BLaER1 treated with 17β-estradiol and CSF1 and Interleukin-3, amounts not matched to agents 10 nM and 100 nM (cell line): Measurements from ENCODE around the gene ZNFX1.

ENCODE experiments used
- H3K27ac ChIP-seq, 11 experiments: shearing (Covaris generic); formaldehyde crosslinking; 2 replicates each; pipeline ENCODE4 v1.8.1; 2022
- H3K27me3 ChIP-seq, 11 experiments: shearing (Covaris generic); formaldehyde crosslinking; 2 replicates each; pipeline ENCODE4 v1.8.1; 2022
- H3K36me3 ChIP-seq, 11 experiments: shearing (Covaris generic); formaldehyde crosslinking; 2 replicates each; pipeline ENCODE4 v1.8.1; 2022
- H3K4me1 ChIP-seq, 10 experiments: shearing (Covaris generic); formaldehyde crosslinking; 2 replicates each; pipeline ENCODE4 v1.8.1; 2022
- H3K4me2 ChIP-seq, 11 experiments: shearing (Covaris generic); formaldehyde crosslinking; 2 replicates each; pipeline ENCODE4 v1.8.1; 2022
- H3K4me3 ChIP-seq, 10 experiments: shearing (Covaris generic); formaldehyde crosslinking; 2 replicates each; pipeline ENCODE4 v1.8.1; 2022
- H3K9ac ChIP-seq, 11 experiments: shearing (Covaris generic); formaldehyde crosslinking; 2 replicates each; pipeline ENCODE4 v1.8.1; 2022
- H3K9me3 ChIP-seq, 11 experiments: shearing (Covaris generic); formaldehyde crosslinking; replicated peaks in 1 of 11; 2 replicates each; pipeline ENCODE4 v1.8.1; 2022
- H4K20me1 ChIP-seq, 11 experiments: shearing (Covaris generic); formaldehyde crosslinking; 2 replicates each; pipeline ENCODE4 v1.8.1; 2022
- Cebpa-rat ChIP-seq, 11 experiments: shearing (Covaris generic); IDR thresholded peaks; 2 replicates each; pipeline ENCODE4 v1.8.1; 2022

Gene ZNFX1

DNA sequence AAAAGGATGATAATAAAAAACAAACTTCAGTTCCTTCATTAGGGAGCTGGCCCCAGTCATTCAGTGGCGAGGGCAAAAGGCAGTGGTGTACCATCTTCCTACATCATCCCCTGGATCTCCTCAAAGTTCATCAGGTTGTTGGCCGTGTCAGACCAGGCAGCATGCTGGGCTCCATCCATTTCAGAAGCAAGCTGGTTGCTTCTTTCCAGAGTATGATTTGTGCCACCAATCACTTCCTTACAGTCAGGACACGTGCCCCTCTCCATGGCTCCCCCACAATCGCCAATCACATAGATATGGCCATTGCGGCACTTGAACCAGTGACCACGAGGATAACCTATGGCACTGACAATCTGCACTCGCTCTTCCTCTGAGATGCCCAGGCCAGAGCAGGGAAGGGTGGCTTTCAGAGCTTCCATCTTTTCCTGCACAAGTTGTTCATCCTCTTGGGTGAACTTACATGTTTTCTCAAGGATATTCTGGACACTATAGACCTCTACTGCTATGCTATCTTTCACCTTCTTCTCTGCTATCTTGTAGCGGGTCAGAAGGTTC, 30.6 kb downstream of the ZNFX1 start:
- Histone ChIP-seq H3K9ac (peak overlapping the region in 8 of 11 experiments; percentile 6 to 26 (median 22); a peak in 8 of 22 replicates), H3K4me2 (peak overlapping the region; percentile 22 to 77 (median 61); a peak in 18 of 22 replicates), H3K4me3 (no peak overlapping the region), H4K20me1 (peaks cover 43 to 93% (median 75%) of the 10 kb centered on the region in 11 experiments; a peak in 21 of 22 replicates), H3K4me1 (peaks cover 15 to 24% (median 20%) of the 10 kb centered on the region in 10 experiments), H3K27me3 (no peaks in the 10 kb centered on the region), H3K9me3 (no peaks in the 10 kb centered on the region), H3K36me3 (peaks cover 98 to 100% (median 100%) of the 10 kb centered on the region in 11 experiments), H3K27ac (peak overlapping the region in 8 of 11 experiments; percentile 5 to 48 (median 30); a peak in 13 of 22 replicates)
- no peak for TF ChIP-seq Cebpa-rat (IDR thresholded peaks at IDR 0.05)

DNA sequence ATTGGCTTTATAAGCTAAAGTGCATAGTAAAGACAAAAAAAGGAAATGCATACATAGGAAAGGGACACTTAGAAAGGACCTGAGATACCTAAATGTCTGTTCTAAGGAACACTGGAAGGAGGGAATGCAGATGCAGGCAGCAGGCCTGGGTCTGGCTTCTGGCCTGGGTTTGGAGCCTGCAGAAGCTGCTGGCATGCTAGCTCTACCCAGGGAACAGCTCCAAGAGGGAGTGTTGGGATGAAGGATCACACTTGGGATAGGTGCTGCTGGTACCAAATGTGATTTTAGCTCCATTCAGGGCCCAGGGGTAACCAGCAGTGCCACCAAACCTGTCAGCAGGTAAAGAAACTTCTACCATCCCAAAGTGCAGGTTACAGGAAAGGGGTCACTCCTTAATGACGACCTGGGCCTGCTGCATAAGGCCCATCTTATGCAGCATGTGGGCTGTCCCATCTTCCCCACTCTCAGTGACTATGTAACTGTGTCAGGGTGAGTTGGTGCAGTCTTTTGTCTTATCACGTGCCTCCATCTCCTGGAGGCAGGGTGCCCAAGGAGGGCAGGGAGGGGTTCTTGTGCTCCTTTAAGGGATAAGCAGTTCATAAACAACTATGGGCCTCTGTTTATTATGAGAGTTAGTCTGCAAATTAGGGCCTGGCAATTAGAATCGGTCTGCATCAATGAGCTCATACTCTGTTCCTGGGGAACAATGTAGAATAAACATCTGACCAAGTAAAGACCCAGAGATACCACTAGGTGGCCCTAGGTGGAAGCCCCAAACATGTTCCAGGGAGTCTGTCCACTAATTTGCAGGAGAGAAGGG, 31.7 kb downstream of the ZNFX1 start:
- Histone ChIP-seq H3K27ac (no peak overlapping the region), H3K4me1 (peaks cover 15 to 24% (median 20%) of the 10 kb centered on the region in 10 experiments), H3K4me3 (no peak overlapping the region), H3K4me2 (no peak overlapping the region), H3K36me3 (peaks cover 98 to 100% (median 100%) of the 10 kb centered on the region in 11 experiments), H4K20me1 (peaks cover 43 to 95% (median 72%) of the 10 kb centered on the region in 11 experiments; a peak in 21 of 22 replicates), H3K27me3 (no peaks in the 10 kb centered on the region), H3K9ac (no peak overlapping the region), H3K9me3 (no peaks in the 10 kb centered on the region)
- TF ChIP-seq Cebpa-rat (IDR thresholded peaks at IDR 0.05): no peak

DNA sequence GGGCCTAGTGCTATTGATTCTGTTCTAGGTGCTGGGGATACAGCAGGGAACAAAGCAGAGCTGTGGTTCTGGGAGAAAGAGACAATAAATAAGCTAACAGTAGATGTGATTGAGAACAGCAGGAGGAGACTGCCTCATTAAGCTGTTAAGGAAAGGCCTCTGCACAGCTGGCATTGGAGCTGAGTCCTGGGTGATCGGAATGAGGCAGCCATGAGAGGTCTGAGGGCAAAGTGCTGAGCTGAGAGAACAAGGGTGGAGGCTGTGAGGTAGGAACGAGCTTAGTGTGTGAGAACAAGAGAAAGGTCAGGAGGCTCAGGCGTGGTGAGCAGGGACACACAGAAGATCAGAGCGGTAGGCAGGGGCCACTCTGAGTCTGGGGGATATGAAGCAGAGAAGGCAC, 40.3 kb downstream of the ZNFX1 start:
- Histone ChIP-seq H3K9ac (no peak overlapping the region), H3K27ac (no peak overlapping the region), H3K4me3 (no peak overlapping the region), H3K9me3 (no peaks in the 10 kb centered on the region), H3K27me3 (no peaks in the 10 kb centered on the region), H4K20me1 (peaks cover 0 to 68% (median 22%) of the 10 kb centered on the region in 11 experiments; a peak in 11 of 22 replicates), H3K36me3 (peaks cover 96 to 100% (median 99%) of the 10 kb centered on the region in 11 experiments), H3K4me2 (no peak overlapping the region), H3K4me1 (no peaks in the 10 kb centered on the region)
- TF ChIP-seq Cebpa-rat (IDR thresholded peaks at IDR 0.05): no peak

DNA sequence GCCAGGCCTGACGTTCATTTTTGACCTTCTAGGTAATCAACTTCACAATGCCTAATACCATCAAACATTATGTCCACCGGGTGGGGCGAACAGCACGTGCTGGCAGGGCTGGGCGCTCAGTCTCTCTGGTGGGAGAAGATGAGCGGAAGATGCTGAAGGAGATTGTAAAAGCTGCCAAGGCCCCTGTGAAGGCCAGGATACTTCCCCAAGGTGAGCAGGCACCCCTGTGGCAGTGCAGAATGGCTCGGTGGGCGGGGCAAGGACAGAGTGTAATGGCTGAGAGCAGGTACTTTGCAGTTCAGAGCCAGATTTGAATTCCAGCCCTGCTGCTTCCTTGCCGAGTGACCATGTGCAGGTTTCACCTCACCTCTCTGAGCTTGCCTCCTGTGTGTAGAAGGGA, 41.6 kb downstream of the ZNFX1 start:
- H3K27me3 ChIP-seq: no peaks in the 10 kb centered on the region
- 0 out of 22 replicates have a peak overlapping the region, but pooled peaks of 1 of the 11 experiments have one; percentile 16 for H3K9ac ChIP-seq
- peaks cover 3 to 9% (median 7%) of the 10 kb centered on the region in 10 experiments for H3K4me1 ChIP-seq
- H3K4me3 ChIP-seq: no peak overlapping the region
- H3K4me2 ChIP-seq: no peak overlapping the region
- no peaks in the 10 kb centered on the region for H3K9me3 ChIP-seq
- peaks cover 0 to 56% (median 15%) of the 10 kb centered on the region in 11 experiments; a peak in 11 of 22 replicates for H4K20me1 ChIP-seq
- no peak overlapping the region for H3K27ac ChIP-seq
- no peak for TF ChIP-seq Cebpa-rat (IDR thresholded peaks at IDR 0.05)
- H3K36me3 ChIP-seq: peaks cover 93 to 100% (median 97%) of the 10 kb centered on the region in 11 experiments

DNA sequence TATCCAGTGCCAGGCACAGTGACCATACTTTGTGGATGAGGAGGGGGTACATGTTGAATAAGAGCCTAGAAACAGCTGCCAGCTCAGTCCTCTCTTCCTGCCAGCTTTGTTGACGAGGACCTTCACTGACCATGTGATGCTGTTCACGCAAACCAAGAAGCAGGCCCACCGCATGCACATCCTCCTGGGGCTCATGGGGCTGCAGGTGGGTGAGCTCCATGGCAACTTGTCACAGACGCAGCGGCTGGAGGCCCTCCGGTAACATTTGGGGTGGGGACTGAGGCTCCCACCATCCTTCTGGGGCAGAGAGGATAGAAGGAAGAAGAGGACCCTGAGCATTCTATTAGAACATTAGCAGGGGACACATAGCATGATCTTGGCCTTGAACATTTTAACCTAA, 43.0 kb downstream of the ZNFX1 start:
- H3K9ac ChIP-seq: no peak overlapping the region
- H3K9me3 ChIP-seq: no peaks in the 10 kb centered on the region
- TF ChIP-seq Cebpa-rat (IDR thresholded peaks at IDR 0.05): no peak
- H3K36me3 ChIP-seq: peaks cover 83 to 98% (median 92%) of the 10 kb centered on the region in 11 experiments
- no peak overlapping the region for H3K27ac ChIP-seq
- H3K4me3 ChIP-seq: no peak overlapping the region
- peaks cover 18 to 24% (median 22%) of the 10 kb centered on the region in 10 experiments for H3K4me1 ChIP-seq
- no peaks in the 10 kb centered on the region for H3K27me3 ChIP-seq
- H4K20me1 ChIP-seq: peaks cover 0 to 58% (median 15%) of the 10 kb centered on the region in 11 experiments; a peak in 10 of 22 replicates
- H3K4me2 ChIP-seq: no peak overlapping the region

DNA sequence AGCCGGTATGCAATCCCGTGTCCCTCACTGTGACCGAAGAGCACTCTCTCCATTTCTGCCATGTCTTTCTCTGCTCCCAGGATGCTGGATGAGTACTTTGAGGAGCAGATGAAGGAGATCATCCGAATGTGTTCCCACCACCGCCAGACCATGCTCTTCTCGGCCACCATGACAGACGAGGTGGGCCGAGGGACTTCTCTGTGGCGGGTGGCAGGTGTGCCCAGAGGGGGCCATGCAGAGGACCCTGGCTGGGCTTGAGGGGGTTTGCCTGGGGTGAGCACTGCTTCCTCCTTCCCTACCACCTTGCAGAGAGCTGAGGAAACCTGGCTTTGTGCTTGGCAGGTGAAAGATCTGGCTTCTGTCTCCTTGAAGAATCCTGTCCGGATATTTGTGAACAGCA, 44.6 kb downstream of the ZNFX1 start:
- peaks cover 81 to 98% (median 92%) of the 10 kb centered on the region in 11 experiments for H3K36me3 ChIP-seq
- no peak for TF ChIP-seq Cebpa-rat (IDR thresholded peaks at IDR 0.05)
- no peak overlapping the region for H3K4me3 ChIP-seq
- no peak overlapping the region for H3K4me2 ChIP-seq
- peaks cover 0 to 52% (median 15%) of the 10 kb centered on the region in 11 experiments; a peak in 8 of 22 replicates for H4K20me1 ChIP-seq
- H3K9me3 ChIP-seq: no peaks in the 10 kb centered on the region
- no peaks in the 10 kb centered on the region for H3K27me3 ChIP-seq
- peaks cover 21 to 36% (median 31%) of the 10 kb centered on the region in 10 experiments for H3K4me1 ChIP-seq
- H3K27ac ChIP-seq: no peak overlapping the region
- H3K9ac ChIP-seq: no peak overlapping the region

DNA sequence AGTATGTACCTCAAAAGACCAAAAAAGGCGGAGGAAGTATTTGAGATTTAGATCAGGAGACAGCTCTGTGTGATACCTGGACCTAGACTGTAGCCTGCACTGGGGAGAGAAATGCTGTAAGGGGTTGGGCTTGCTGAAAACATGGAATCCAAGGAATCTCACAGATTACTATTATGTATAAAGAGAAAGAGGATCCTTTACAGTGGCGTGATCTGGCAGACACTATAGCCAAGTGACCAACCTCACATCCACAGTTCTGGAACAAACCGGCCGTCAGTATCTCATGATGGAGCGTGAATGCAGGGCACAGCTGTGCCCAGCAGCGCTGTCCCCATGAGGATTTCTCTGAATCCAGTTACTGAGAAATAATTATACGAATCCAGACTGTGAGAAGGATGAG, 46.4 kb downstream of the ZNFX1 start:
- Histone ChIP-seq H3K36me3 (peaks cover 80 to 98% (median 91%) of the 10 kb centered on the region in 11 experiments), H3K27me3 (no peaks in the 10 kb centered on the region), H3K4me3 (peak overlapping the region in 4 of 10 experiments; percentile 3 to 39 (median 18); a peak in 6 of 20 replicates), H3K4me1 (peaks cover 21 to 37% (median 31%) of the 10 kb centered on the region in 10 experiments), H3K4me2 (peak overlapping the region; percentile 74 to 92 (median 82)), H4K20me1 (peaks cover 0 to 41% (median 13%) of the 10 kb centered on the region in 11 experiments; a peak in 9 of 22 replicates), H3K9me3 (no peaks in the 10 kb centered on the region), H3K27ac (peak overlapping the region; percentile 68 to 85 (median 81); a peak in 21 of 22 replicates), H3K9ac (peak overlapping the region; percentile 52 to 72 (median 68); a peak in 21 of 22 replicates)
- no peak for TF ChIP-seq Cebpa-rat (IDR thresholded peaks at IDR 0.05)

DNA sequence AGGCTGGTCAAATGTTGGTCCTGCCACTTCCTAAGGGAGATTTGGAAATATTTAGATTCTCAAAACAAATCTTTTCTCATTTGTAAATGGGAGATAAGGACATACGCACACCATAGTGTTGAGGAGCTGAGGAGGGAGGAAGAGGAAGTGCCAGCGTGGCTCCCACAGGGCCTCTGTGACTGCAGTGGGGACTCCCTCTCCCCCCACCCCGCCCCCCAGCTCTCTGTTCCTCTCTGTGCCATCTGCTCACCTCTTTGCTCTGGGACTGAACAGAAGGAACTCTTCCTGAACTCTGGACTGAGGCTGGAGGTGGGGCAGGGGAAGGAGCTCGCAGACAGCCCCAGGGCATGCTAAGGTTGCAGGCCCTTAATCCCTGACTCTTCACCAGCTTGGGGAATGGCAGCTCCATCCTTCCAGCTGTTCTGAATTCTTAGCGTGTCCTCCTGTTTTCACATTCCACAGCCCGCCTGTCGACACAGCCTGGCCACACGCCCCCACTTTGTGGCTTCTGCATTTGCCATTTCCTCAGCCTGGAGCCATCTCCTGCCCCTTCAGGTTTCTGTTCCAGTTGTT, 47.2 kb downstream of the ZNFX1 start:
- H4K20me1 ChIP-seq: peaks cover 0 to 46% (median 15%) of the 10 kb centered on the region in 11 experiments; a peak in 10 of 22 replicates
- H3K4me2 ChIP-seq: peak overlapping the region; percentile 74 to 92 (median 82)
- H3K27me3 ChIP-seq: no peaks in the 10 kb centered on the region
- TF ChIP-seq Cebpa-rat (IDR thresholded peaks at IDR 0.05): no peak
- peak overlapping the region; percentile 52 to 72 (median 68); a peak in 21 of 22 replicates for H3K9ac ChIP-seq
- no peaks in the 10 kb centered on the region for H3K9me3 ChIP-seq
- H3K4me1 ChIP-seq: peaks cover 21 to 37% (median 31%) of the 10 kb centered on the region in 10 experiments
- H3K36me3 ChIP-seq: peaks cover 81 to 98% (median 92%) of the 10 kb centered on the region in 11 experiments
- H3K4me3 ChIP-seq: peak overlapping the region in 7 of 10 experiments; percentile 2 to 39 (median 23); a peak in 12 of 20 replicates
- peak overlapping the region; percentile 68 to 85 (median 81) for H3K27ac ChIP-seq
